T47D (cell line): Measurements from ENCODE around the gene PBOV1.

Source experiments
- DNase-seq, 2 experiments: peaks; one replicate each; pipeline versions ENCODE4 v3.0.0 to v3.0.0-alpha.2; 2011 to 2012; ENCODE audit warnings: low read depth in 1 of 2, low spot score in 1 of 2
- JUND ChIP-seq: IDR thresholded peaks from 2 replicates; pipeline ENCODE4 v1.6.1; 2012; ENCODE audit warnings: low read depth
- in situ Hi-C: cut with HindIII; loops from 2 replicates; pipeline ENCODE4 v1.10.0; 2016; ENCODE audit warnings: low sequenced_read_pairs, low pct_unique_long_range_greater_than_20kb

PBOV1 gene

DNA sequence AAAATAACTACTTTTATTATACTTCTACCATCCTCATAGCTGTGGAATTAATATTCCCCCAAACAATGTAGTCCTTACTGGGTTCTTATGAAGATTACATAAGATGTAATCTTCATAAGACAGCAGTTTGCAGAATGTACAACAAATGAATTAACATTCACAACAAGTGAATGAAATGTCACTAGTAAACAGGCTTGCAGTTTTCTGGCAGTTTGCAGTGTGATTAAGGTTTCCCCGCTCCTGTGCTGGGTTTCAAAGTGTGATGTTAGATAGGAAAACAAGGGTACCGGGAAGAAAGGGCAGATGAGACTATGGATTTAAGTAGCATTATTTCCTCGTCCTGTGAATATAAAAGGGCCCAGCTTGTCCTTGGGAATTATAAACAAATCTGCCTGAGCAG, 34.1 kb downstream of the PBOV1 start:
- TF ChIP-seq JUND, result no peak
- in situ Hi-C loops, result no loop called here
- no peak for DNase-seq

GRCh38 chr6:138183790-138184134, 34.5 kb downstream of the PBOV1 start:
- TF ChIP-seq JUND, result no peak
- in situ Hi-C loops, result no loop called here
- DNase-seq, result no peak

DNA sequence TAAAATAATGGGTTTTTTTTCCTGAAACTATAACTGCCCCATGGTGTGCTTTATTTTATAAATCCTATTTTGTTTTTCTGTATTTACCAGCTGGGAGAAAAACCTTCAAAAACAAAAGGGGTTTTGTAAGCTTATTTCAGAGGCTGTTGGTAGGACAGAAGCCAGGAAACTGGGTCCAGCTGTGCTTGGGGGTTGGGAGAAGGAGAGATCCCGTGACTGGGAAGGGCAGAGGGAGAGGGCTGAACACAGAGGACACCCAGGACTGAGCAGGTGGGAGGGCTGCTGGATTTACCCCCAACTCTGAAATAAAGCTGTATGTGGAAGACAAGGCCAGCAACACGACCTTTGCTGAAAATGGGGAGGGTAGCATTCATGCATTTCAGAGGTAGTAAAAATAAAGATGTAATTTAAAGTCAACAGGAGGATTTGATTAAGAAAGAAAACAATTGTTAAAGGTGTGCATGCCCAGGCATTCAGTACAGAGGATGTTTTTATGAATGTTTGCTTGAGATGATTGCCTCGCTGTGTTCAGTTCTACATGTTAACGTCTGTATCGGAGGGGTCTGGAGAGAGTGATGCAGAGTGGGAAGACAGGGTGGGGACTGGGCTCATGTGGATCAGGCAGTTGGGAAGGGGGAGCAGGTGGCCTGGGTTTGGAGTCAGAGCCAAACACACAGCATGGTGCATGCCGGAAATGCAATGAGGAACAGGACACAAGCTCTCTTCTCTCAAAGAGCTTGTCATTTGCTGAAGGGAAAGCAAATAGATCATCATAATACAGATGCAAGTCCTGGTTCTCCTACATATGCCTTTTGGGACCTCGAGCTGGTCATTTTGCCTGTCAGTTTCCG, 35.1 kb downstream of the PBOV1 start:
- DNase-seq, result no peak
- in situ Hi-C loops, result no loop called here

DNA sequence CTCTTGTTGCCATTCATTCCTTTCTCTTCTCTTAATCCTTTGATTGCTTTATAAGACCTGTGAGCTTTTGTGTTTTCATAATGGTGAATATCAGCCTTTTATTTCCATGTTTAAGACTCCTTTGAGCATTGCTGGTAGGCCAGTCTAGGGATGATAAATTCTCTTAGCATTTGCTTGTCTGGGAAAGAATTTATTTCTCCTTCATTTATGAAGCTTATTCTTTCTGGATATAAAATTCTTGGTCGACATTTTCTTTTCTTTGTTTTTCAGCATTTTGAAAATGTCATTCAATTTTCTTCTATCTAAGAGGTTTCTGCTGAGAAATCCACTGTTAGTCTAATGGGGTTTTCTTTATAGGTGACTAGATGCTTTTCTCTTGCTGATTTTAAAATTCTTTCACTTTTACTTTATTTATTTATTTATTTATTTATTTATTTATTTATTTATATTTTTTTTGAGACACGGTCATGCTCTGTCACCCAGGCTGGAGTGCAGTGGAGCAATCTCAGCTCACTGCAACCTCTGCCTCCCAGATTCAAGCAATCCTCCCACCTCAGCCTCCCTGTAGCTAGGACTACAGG, 41.5 kb downstream of the PBOV1 start:
- in situ Hi-C loops, result no loop called here
- no peak for DNase-seq
- TF ChIP-seq JUND, result no peak

More for the DNA sequence above, 35.1 kb downstream of the PBOV1 start:
- no peak for TF ChIP-seq JUND

DNA sequence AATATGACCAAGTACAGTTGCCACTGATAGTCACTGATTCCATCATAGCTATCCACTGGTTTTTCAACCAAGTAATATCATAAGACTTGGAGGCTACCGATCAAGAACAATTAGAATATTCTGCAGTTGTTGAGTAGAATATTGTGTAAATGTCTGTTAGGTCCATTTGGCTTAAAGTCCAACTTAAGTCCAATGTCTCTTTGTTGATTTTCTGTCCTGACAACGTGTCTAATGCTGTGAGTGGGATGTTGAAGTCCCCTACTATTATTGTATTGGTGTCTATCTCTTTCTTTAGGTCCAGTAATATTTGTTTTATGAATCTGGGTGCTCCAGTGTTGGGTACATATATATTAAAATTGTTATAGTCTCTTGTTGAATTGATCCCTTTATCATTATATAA, 42.7 kb downstream of the PBOV1 start:
- no peak for DNase-seq
- in situ Hi-C loops, result no loop called here
- no peak for TF ChIP-seq JUND
